Ascending aorta (tissue), 2 donors: ENCODE results near the gene KRT3. TPM values are rescaled to one million over a fixed set of nuclear protein-coding genes. Genes with fewer than 3 reads are reported as not detected.

Source experiments
- DNase-seq, 2 donors: peaks; one replicate each; pipeline ENCODE4 v3.0.0-alpha.2; 2019; ENCODE audit warnings: low spot score in 2 of 2
- H3K27ac ChIP-seq, 2 donors: fragments of 200-600 bp; sonication (generic); one replicate each; pipeline ENCODE4 v1.5.1; 2016 to 2017; ENCODE audit warnings: mild to moderate bottlenecking in 1 of 2
- H3K27me3 ChIP-seq: fragments of 200-600 bp; sonication (generic); one replicate; pipeline ENCODE4 v1.5.1; 2017
- H3K36me3 ChIP-seq, 2 donors: fragments of 200-600 bp; sonication (generic); one replicate each; pipeline ENCODE4 v1.5.1; 2016
- H3K4me1 ChIP-seq, 2 donors: fragments of 200-600 bp; sonication (generic); one replicate each; pipeline ENCODE4 v1.5.1; 2016 to 2017; ENCODE audit warnings: mild to moderate bottlenecking in 1 of 2
- H3K4me3 ChIP-seq, 2 donors: fragments of 200-600 bp; sonication (generic); one replicate each; pipeline ENCODE4 v1.5.1; 2016 to 2017; ENCODE audit warnings: mild to moderate bottlenecking in 1 of 2
- H3K9me3 ChIP-seq, 2 donors: fragments of 200-600 bp; sonication (generic); one replicate each; pipeline ENCODE4 v1.5.1; 2016
- CTCF ChIP-seq, 3 experiments: fragments of 200-600 bp in 2 of 3; fragments of 450-650 bp in 1 of 3; sonication (generic) in 2 of 3; IDR thresholded peaks; one replicate each; pipeline ENCODE4 v1.5.1; 2016 to 2019; ENCODE audit warnings: antibody characterized with exemption in 3 of 3, mild to moderate bottlenecking in 1 of 3, moderate library complexity in 1 of 3
- intact Hi-C: fragments of 100-400 bp; cut with DNase I; formaldehyde crosslinking; loops from one replicate; pipeline ENCODE4 v1.15.1; 2023
- total RNA-seq: library from RNA; depleted of rRNA; stranded (reverse); fragments of >200 nt; gene quantifications from one replicate; pipeline ENCODE4 v1.1.0, GENCODE V29; 2016

Gene KRT3
- total RNA-seq, 1 donor from 2014 or later: not detected

GRCh38 chr12:52790427-52791270 lies 5.3 kb downstream of the KRT3 start:
- Histone ChIP-seq H3K27me3 (no peaks in the 10 kb centered on the region), H3K4me3 (no peak overlapping the region), H3K27ac (no peak overlapping the region), H3K4me1 (no peaks in the 10 kb centered on the region), H3K36me3 (no peaks in the 10 kb centered on the region), H3K9me3 (no peaks in the 10 kb centered on the region)
- intact Hi-C loops: no loop called here
- no peak for DNase-seq
- no peak for TF ChIP-seq CTCF (IDR thresholded peaks at IDR 0.05)

- Histone ChIP-seq H3K27ac (no peak overlapping the region), H3K4me3 (no peak overlapping the region)
Observed at GRCh38 chr12:52789637-52790426, 6.1 kb downstream of the KRT3 start.

GRCh38 chr12:52788876-52789636 lies 6.9 kb downstream of the KRT3 start:
- no peak overlapping the region for H3K4me3 ChIP-seq
- no peak overlapping the region for H3K27ac ChIP-seq
- H3K36me3 ChIP-seq: no peaks in the 10 kb centered on the region
- TF ChIP-seq CTCF (IDR thresholded peaks at IDR 0.05): no peak
- H3K4me1 ChIP-seq: no peaks in the 10 kb centered on the region
- no peak for DNase-seq
- H3K27me3 ChIP-seq: no peaks in the 10 kb centered on the region
- H3K9me3 ChIP-seq: no peaks in the 10 kb centered on the region
- intact Hi-C loops: no loop called here

More at GRCh38 chr12:52789637-52790426, 6.1 kb downstream of the KRT3 start:
- TF ChIP-seq CTCF (IDR thresholded peaks at IDR 0.05): no peak
- intact Hi-C loops: no loop called here
- H3K4me1 ChIP-seq: no peaks in the 10 kb centered on the region
- H3K9me3 ChIP-seq: no peaks in the 10 kb centered on the region
- DNase-seq: no peak
- H3K27me3 ChIP-seq: no peaks in the 10 kb centered on the region
- no peaks in the 10 kb centered on the region for H3K36me3 ChIP-seq

GRCh38 chr12:52788192-52788875 lies 7.6 kb downstream of the KRT3 start:
- DNase-seq: no peak
- Histone ChIP-seq H3K27ac (no peak overlapping the region), H3K9me3 (no peaks in the 10 kb centered on the region), H3K4me1 (no peaks in the 10 kb centered on the region), H3K36me3 (no peaks in the 10 kb centered on the region), H3K27me3 (no peaks in the 10 kb centered on the region), H3K4me3 (no peak overlapping the region)
- intact Hi-C loops: no loop called here
- TF ChIP-seq CTCF (IDR thresholded peaks at IDR 0.05): no peak
